K562 (cell line): ENCODE measurements around the gene HCST.

Experiments used
- CBFB ChIP-seq: sonication (generic); formaldehyde crosslinking; IDR thresholded peaks from 2 replicates; pipeline ENCODE4 v1.4.0; 2020; ENCODE audit warnings: mild to moderate bottlenecking, missing genetic modification reagents
- CTCF ChIP-seq, 3 experiments: IDR thresholded peaks in 2 of 3; conservative IDR thresholded peaks in 1 of 3; 2 replicates each; pipeline ENCODE4 v1.5.1; 2011 to 2012; ENCODE audit warnings: low read length in 3 of 3, mild to moderate bottlenecking in 3 of 3, control low read depth in 2 of 3, improper control_type of control experiment in 1 of 3, inconsistent platforms in 1 of 3, low read depth in 1 of 3, mixed read lengths in 1 of 3, moderate library complexity in 1 of 3; ENCODE audit not compliant: insufficient read depth in 2 of 3
- ESRRB ChIP-seq: fragments of 250-450 bp; sonication (Bioruptor Pico); IDR thresholded peaks from 2 replicates; pipeline ENCODE4 v1.5.0; 2020; ENCODE audit warnings: mild to moderate bottlenecking, moderate library complexity, borderline replicate concordance
- FOSL1 ChIP-seq: fragments of 200-800 bp; sonication (Bioruptor generic); conservative IDR thresholded peaks from 2 replicates; pipeline ENCODE4 v1.6.1; 2016; ENCODE audit warnings: missing genetic modification characterization, missing compliant biosample characterization
- PHTF2 ChIP-seq: fragments of 250-450 bp; sonication (Bioruptor Pico); IDR thresholded peaks from 2 replicates; pipeline ENCODE4 v1.5.0; 2021; ENCODE audit warnings: mild to moderate bottlenecking
- RFX5 ChIP-seq: IDR thresholded peaks from 2 replicates; pipeline ENCODE4 v1.6.1; 2011; ENCODE audit warnings: low read depth, mild to moderate bottlenecking, improper control_type of control experiment, low read length
- SREBF2 ChIP-seq: sonication (generic); formaldehyde crosslinking; IDR thresholded peaks from 2 replicates; pipeline ENCODE4 v1.4.0; 2020; ENCODE audit warnings: mild to moderate bottlenecking, missing genetic modification reagents
- TARDBP ChIP-seq: fragments of 450-650 bp; IDR thresholded peaks from 2 replicates; pipeline ENCODE4 v1.6.1; 2016
- ZNF212 ChIP-seq: fragments of 450-650 bp; formaldehyde crosslinking; IDR thresholded peaks from 2 replicates; pipeline ENCODE4 v1.4.0; 2020; ENCODE audit warnings: mild to moderate bottlenecking
- ZNF644 ChIP-seq: fragments of 200-800 bp; sonication (Bioruptor generic); IDR thresholded peaks from 2 replicates; pipeline ENCODE4 v1.6.1; 2016; ENCODE audit warnings: low read depth, missing genetic modification characterization, missing compliant biosample characterization
- TF ChIP-seq, protein P1 (sequence below), 2 experiments: IDR thresholded peaks; 2 replicates each; pipeline ENCODE4 v1.6.1; 2012; ENCODE audit warnings: improper control_type of control experiment in 2 of 2, low read depth in 2 of 2, low read length in 2 of 2, borderline replicate concordance in 1 of 2

GRCh38 chr19:35904311-35905068 lies 2.2 kb downstream of the HCST start:
- TF ChIP-seq, protein P1, sequence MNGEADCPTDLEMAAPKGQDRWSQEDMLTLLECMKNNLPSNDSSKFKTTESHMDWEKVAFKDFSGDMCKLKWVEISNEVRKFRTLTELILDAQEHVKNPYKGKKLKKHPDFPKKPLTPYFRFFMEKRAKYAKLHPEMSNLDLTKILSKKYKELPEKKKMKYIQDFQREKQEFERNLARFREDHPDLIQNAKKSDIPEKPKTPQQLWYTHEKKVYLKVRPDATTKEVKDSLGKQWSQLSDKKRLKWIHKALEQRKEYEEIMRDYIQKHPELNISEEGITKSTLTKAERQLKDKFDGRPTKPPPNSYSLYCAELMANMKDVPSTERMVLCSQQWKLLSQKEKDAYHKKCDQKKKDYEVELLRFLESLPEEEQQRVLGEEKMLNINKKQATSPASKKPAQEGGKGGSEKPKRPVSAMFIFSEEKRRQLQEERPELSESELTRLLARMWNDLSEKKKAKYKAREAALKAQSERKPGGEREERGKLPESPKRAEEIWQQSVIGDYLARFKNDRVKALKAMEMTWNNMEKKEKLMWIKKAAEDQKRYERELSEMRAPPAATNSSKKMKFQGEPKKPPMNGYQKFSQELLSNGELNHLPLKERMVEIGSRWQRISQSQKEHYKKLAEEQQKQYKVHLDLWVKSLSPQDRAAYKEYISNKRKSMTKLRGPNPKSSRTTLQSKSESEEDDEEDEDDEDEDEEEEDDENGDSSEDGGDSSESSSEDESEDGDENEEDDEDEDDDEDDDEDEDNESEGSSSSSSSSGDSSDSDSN (IDR thresholded peaks at IDR 0.05; ENCODE audit: borderline replicate concordance in 1 of 2, low read depth in 2 of 2, low read length in 2 of 2) = no peak
- no peak for TF ChIP-seq ZNF212 (CRISPR knock-in tag)
- TF ChIP-seq SREBF2 (CRISPR knock-in tag) = no peak
- no peak for TF ChIP-seq PHTF2 (CRISPR knock-in tag)
- TF ChIP-seq CTCF (IDR thresholded peaks at IDR 0.05 in 2 of 3, conservative IDR thresholded peaks at IDR 0.05 in 1 of 3; ENCODE audit: insufficient read depth in 2 of 3, low read depth in 1 of 3, low read length in 3 of 3) = no peak
- no peak for TF ChIP-seq FOSL1 (tag)
- no peak for TF ChIP-seq TARDBP
- TF ChIP-seq CBFB = no peak
- no peak for TF ChIP-seq RFX5
- no peak for TF ChIP-seq ZNF644
- no peak for TF ChIP-seq ESRRB
